Neural crest cell (in vitro differentiated cells): ENCODE data around the gene DENND1A. TPM values are rescaled to one million over a fixed set of nuclear protein-coding genes. Genes with fewer than 3 reads are reported as not detected.
A peak's percentile ranks its signal among the peaks of the same experiment; 100 is the strongest.

Source experiments
- DNase-seq: peaks from one replicate; pipeline ENCODE4 v3.0.0; 2021; ENCODE audit warnings: low read depth, mixed read lengths, low spot score
- H3K27ac Mint-ChIP-seq: one replicate; pipeline ENCODE4 v1.8.0; 2021; ENCODE audit warnings: mild to moderate bottlenecking, mixed read lengths; ENCODE audit not compliant: unreplicated experiment
- H3K27me3 Mint-ChIP-seq: 2 replicates; pipeline ENCODE4 v1.8.0; 2021; ENCODE audit warnings: low read depth, mild to moderate bottlenecking, mixed read lengths
- H3K36me3 Mint-ChIP-seq: 2 replicates; pipeline ENCODE4 v1.8.0; 2021; ENCODE audit warnings: low read depth, mild to moderate bottlenecking, mixed read lengths
- H3K4me1 Mint-ChIP-seq: 2 replicates; pipeline ENCODE4 v1.8.0; 2021; ENCODE audit warnings: mixed read lengths
- H3K4me3 Mint-ChIP-seq: one replicate; pipeline ENCODE4 v1.8.0; 2021; ENCODE audit warnings: mild to moderate bottlenecking, mixed read lengths
- H3K9me3 Mint-ChIP-seq: 2 replicates; pipeline ENCODE4 v1.8.0; 2021; ENCODE audit warnings: mixed read lengths
- total RNA-seq: library from RNA; stranded (reverse); gene quantifications from 2 replicates; pipeline ENCODE4 v1.2.1, GENCODE V29; 2021
- TF ChIP-seq, protein P1 (sequence below): fragments of 200-600 bp; sonication (generic); conservative IDR thresholded peaks from 2 replicates; pipeline ENCODE4 v1.5.0; 2021; ENCODE audit warnings: antibody characterized with exemption, mild to moderate bottlenecking

DENND1A gene
- total RNA-seq, 1 donor from 2014 or later, result 17.8 TPM

DNA sequence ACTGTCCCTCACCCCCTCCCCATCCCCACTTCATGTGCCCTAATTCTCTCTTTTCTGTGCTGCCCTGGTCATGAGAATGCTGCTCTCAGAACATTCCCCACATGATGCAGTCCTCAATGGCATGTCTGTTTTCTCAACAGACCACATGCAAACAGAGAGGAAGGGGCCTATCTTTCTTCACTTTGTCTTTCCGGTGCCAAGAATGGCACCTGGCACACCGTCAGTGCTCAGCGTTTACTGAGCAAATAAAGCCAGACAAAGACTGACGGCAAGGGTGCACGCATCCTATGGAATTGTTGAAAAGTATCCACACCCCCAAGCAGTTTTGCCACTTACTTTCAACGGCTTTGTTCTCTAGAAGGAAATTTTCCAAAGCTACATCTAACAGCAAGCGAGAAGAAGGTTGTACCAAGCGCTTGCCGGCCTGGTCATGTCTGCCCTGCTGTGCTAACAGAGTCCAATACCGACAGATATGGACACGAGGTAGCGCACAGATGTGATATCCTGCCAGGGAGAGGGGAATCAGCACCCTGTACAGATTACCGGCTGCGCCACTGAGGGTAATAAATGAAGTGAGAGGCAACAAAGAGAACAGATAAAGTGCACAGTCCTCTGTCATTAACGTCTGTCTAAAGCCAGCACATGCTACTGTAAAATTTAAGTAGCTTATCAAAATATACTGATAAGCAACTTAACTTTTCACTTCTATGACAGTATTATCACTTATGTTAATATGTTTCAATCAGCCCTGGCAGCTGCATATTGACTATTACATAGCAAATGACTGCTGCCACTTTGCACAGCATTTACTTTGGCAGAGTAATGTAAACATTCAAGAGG lies 251.7 kb downstream of the DENND1A start:
- Mint-ChIP-seq H3K4me3 (no peak overlapping the region), H3K9me3 (peaks cover 8% of the 10 kb centered on the region), H3K4me1 (peaks cover 13% of the 10 kb centered on the region), H3K27ac (no peak overlapping the region), H3K27me3 (no peaks in the 10 kb centered on the region), H3K36me3 (peaks cover 30% of the 10 kb centered on the region)
- TF ChIP-seq, protein P1, sequence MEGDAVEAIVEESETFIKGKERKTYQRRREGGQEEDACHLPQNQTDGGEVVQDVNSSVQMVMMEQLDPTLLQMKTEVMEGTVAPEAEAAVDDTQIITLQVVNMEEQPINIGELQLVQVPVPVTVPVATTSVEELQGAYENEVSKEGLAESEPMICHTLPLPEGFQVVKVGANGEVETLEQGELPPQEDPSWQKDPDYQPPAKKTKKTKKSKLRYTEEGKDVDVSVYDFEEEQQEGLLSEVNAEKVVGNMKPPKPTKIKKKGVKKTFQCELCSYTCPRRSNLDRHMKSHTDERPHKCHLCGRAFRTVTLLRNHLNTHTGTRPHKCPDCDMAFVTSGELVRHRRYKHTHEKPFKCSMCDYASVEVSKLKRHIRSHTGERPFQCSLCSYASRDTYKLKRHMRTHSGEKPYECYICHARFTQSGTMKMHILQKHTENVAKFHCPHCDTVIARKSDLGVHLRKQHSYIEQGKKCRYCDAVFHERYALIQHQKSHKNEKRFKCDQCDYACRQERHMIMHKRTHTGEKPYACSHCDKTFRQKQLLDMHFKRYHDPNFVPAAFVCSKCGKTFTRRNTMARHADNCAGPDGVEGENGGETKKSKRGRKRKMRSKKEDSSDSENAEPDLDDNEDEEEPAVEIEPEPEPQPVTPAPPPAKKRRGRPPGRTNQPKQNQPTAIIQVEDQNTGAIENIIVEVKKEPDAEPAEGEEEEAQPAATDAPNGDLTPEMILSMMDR, result no peak
- DNase-seq, result no peak

DNA sequence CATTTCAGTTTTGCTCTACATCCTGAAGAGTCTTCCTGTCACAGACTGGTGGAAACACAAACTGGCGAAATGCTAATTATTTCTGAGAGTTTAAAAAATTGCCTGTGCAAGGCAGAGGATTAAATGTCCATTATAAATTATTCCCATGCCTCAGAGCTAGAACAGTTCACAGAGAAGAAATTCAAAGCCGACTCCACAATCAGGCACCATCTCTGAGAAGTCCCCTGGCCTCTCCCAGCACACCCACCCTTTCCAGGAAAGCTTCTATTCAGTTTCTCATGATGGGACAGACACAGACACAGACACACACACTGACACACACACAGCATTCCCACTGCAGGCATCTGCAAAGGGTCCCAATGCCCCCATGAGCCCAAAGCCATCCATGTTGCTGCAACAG lies 253.1 kb downstream of the DENND1A start:
- Mint-ChIP-seq H3K4me3 (no peak overlapping the region), H3K36me3 (peaks cover 34% of the 10 kb centered on the region), H3K27ac (peak overlapping the region; percentile 27), H3K4me1 (peaks cover 10% of the 10 kb centered on the region), H3K27me3 (no peaks in the 10 kb centered on the region), H3K9me3 (peaks cover 13% of the 10 kb centered on the region)
- TF ChIP-seq, protein P1, result no peak
- DNase-seq, result no peak

DNA sequence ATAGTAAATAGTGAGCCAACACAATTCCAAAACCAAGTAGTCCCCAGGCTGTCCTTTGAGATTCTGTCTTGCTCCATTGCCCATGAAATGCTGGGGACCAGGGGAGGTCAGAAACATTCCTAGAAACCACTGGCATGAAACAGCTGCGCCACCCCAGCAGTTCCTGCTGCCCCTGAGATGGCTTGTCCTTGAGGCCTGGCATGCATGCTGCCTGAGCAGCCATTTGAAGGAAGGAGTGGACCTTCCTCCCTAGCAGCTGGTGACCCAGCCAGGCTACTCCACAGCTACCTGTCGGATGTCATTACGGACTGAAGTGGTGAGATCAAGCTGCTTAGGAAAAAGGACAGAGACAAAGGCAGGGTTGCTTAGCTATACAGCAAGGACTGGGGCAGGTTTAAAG lies 260.6 kb downstream of the DENND1A start:
- TF ChIP-seq, protein P1, result no peak
- Mint-ChIP-seq H3K27ac (no peak overlapping the region), H3K9me3 (peaks cover 20% of the 10 kb centered on the region), H3K4me3 (no peak overlapping the region), H3K36me3 (peaks cover 44% of the 10 kb centered on the region), H3K4me1 (peaks cover 11% of the 10 kb centered on the region), H3K27me3 (no peaks in the 10 kb centered on the region)
- no peak for DNase-seq

DNA sequence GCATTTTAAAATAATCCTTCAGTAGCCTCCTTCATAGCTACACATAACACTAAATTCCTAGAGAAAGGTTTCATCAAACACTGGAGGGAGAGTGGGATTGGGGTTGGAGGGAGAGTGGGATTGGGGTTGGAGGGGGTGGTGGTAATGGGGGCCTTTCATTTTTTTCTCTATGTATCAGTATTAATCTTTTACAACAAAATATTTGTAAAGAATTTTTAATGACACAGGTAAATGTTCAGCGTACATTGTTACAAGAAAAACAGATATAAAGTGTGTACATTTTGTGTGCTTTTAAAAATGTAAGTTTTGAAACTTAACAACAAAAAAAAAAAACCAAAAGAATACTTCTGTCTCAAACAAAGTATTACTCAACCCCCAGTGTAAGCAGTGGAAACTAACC lies 266.4 kb downstream of the DENND1A start:
- Mint-ChIP-seq H3K4me3 (no peak overlapping the region), H3K9me3 (peaks cover 25% of the 10 kb centered on the region), H3K36me3 (peaks cover 52% of the 10 kb centered on the region), H3K27ac (no peak overlapping the region), H3K4me1 (peaks cover 5% of the 10 kb centered on the region), H3K27me3 (no peaks in the 10 kb centered on the region)
- TF ChIP-seq, protein P1, result no peak
- DNase-seq, result no peak

DNA sequence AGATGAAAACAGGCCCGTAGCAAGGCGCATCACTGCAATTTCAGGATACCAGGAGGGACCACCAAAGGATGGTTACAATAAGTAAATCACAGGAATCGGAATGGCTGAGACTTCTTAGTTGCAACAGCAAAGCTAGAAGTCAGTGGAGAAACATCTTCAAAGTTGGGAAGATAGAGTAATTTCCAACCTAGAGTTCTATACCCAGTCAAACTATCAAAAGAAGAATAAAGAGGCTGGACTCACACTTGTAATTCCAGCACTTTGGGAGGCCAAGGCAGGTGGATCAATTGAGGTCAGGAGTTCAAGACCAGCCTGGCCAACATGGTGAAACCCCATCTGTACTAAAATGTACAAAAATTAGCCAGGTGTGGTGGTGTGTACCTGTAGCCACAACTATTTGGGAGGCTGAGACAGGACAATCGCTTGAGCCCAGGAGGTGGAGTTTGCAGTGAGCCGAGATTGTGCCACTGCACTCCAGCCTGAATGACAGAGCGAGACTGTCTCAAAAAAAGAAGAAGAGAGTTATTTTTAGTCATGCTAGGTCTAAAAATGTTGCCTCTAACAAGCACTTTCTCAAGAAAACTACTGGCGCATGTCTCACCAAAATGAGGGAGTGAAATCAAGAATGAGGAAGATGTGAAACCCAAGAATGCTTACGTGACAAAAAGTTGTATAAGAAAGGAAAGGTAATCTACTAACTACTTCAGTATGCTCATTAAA lies 267.7 kb downstream of the DENND1A start:
- Mint-ChIP-seq H3K27me3 (no peaks in the 10 kb centered on the region), H3K9me3 (peaks cover 25% of the 10 kb centered on the region), H3K4me1 (no peaks in the 10 kb centered on the region), H3K4me3 (no peak overlapping the region), H3K36me3 (peaks cover 50% of the 10 kb centered on the region), H3K27ac (no peak overlapping the region)
- no peak for DNase-seq
- TF ChIP-seq, protein P1, result no peak
